HEK293T (cell line): ENCODE data around the gene ARHGAP22.

Experiments used
- ARNT ChIP-seq: fragments of 450-650 bp; IDR thresholded peaks from 2 replicates; pipeline ENCODE4 v1.6.1; 2017; ENCODE audit warnings: mild to moderate bottlenecking
- BHLHE40 ChIP-seq: fragments of 450-650 bp; IDR thresholded peaks from 2 replicates; pipeline ENCODE4 v1.6.1; 2016; ENCODE audit warnings: mild to moderate bottlenecking, moderate library complexity, borderline replicate concordance
- CTBP1 ChIP-seq: fragments of 450-650 bp; IDR thresholded peaks from 2 replicates; pipeline ENCODE4 v1.6.1; 2016; ENCODE audit warnings: borderline replicate concordance
- ELF4 ChIP-seq: fragments of 450-650 bp; IDR thresholded peaks from 2 replicates; pipeline ENCODE4 v1.6.1; 2017; ENCODE audit warnings: antibody characterized with exemption
- FOXM1 ChIP-seq: fragments of 450-650 bp; IDR thresholded peaks from 2 replicates; pipeline ENCODE4 v1.6.1; 2017; ENCODE audit warnings: mild to moderate bottlenecking, borderline replicate concordance
- HDGF ChIP-seq: fragments of 450-650 bp; IDR thresholded peaks from 2 replicates; pipeline ENCODE4 v1.6.1; 2017; ENCODE audit warnings: antibody characterized with exemption, borderline replicate concordance
- LEF1 ChIP-seq: fragments of 450-650 bp; IDR thresholded peaks from 2 replicates; pipeline ENCODE4 v1.6.1; 2017; ENCODE audit warnings: mild to moderate bottlenecking, borderline replicate concordance
- PKNOX1 ChIP-seq: fragments of 450-650 bp; IDR thresholded peaks from 2 replicates; pipeline ENCODE4 v1.6.1; 2016
- SP1 ChIP-seq: fragments of 450-650 bp; IDR thresholded peaks from 2 replicates; pipeline ENCODE4 v1.6.1; 2017

GRCh38 chr10:48467669-48468068, 137.2 kb downstream of the ARHGAP22 start:
- TF ChIP-seq BHLHE40, result no peak
- TF ChIP-seq PKNOX1, result no peak
- no peak for TF ChIP-seq ARNT
- TF ChIP-seq LEF1, result no peak
- TF ChIP-seq CTBP1, result no peak
- no peak for TF ChIP-seq ELF4
- TF ChIP-seq HDGF, result no peak
- no peak for TF ChIP-seq FOXM1
- TF ChIP-seq SP1, result no peak
